HPDE6-E6E7 (cell line): ENCODE measurements around the gene COL21A1.
"Not testable (repeated sequence)": the region's sequence is repeated elsewhere in the genome, so short reads cannot be mapped to it uniquely, and the experiment has no call there.

Experiments used
- DNase-seq: peaks from one replicate; pipeline ENCODE4 v3.0.0; 2011; ENCODE audit warnings: missing footprints; ENCODE audit errors: extremely low spot score

Gene COL21A1

DNA sequence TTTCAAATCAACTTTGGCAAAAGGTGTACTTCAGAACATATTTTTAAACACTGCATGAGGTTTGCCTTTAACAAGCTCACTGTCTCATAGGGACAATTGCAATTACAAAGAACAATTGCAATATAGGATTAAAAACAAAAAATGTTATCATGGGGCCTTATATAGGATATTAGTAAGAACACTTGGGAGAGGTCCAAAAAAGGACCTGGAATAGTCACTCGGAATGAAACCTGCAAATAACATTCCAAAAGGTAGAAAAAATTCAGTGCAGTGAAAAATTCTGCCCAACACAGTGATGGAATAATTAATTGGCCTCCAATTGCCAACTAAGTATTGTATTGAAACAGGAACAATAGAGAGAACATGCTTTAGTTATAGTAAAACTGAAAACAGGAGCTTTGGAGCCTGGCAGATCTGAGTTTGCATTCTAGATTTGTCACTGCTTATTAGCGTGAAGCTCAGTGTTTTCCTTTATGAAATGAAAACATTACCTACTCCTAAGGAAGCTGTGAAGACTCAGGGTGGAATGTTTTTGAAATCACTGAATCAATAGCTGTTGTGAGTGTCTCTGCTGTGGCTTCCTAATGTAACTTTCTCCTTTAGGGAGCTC is 199.3 kb downstream of the COL21A1 start:
- DNase-seq = no peak

DNA sequence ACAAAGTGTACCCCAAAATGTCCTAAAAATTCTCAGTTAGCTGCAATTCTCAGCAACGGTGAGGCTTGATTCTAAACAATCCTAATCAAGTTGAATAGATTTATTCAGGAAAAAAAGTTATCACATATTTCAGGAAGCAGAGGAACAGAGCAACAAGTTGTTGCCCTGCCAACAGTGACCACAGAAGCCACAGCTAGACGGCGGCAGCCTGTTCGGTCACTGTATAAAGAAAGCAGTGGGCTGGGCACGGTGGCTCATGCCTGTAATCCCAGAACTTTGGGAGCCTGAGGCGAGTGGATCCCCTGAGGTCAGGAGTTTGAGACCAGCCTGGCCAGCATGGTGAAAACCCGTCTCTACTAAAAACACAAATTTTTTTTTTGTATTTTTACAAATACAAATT is 200.8 kb downstream of the COL21A1 start:
- no peak for DNase-seq

DNA sequence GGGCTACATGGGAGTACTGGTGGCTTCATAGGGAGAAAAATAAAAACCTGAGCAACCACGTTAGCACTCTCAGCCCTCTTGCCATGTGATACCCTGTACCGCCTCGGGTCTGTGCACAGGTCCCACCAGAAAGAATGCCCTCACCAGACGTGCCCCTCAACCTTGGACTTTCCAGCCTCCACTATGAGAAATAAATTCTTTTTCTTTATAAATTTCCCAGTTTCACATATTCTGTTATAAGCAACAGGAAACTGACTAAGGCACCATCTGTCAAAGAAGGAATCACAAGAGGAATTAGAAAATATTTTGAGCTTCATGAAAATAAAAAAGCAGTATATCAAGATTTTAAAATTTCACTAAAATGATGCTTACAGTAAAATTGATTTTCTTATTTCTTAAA is 203.6 kb downstream of the COL21A1 start:
- no peak for DNase-seq

- no peak for DNase-seq
These were observed 204.3 kb downstream of the COL21A1 start for GRCh38 chr6:56043076-56043475.

- DNase-seq = no peak
These were observed 205.8 kb downstream of the COL21A1 start for GRCh38 chr6:56041591-56041990.

- DNase-seq = no peak
These were observed 206.5 kb downstream of the COL21A1 start for GRCh38 chr6:56040889-56041301.

DNA sequence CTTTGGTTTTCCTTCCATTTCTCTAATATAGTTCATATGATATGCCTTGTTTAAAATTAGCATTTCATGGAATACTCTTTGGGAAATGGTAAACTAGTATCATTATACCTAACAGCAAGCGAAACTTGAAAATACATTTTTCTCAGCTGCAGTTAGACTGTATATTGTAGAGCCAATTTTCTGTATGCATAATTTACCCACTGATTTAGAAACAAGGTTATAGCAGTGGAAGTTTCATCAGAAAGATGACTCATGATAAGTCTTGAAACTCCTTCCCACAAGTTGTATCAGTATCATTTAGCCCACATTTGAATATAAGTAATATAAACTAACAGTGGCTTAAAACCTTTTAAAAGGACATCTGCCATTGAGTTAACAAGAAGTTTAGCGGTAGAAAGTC is 207.2 kb downstream of the COL21A1 start:
- no peak for DNase-seq

- DNase-seq = no peak
These were observed 208.6 kb downstream of the COL21A1 start for GRCh38 chr6:56038764-56039163.

DNA sequence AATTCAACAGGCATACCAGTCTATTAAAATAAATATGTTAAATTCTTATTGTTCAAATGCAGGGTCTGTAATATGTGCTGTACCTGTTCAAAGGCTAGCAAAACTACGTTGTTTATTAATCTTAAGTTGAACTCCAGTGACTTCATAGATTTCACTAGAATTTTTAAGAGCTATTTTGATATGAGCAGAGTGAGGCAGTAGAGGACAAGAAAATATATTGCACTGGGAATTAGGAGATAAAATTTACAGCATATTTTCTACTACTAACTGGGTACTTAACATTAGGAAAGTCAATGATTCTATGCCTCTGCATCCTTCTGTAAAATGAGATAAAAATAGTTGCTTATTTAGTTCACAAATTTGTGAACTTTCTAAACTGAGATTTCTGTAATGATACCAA is 209.8 kb downstream of the COL21A1 start:
- no peak for DNase-seq

GRCh38 chr6:56036916-56037600 is 210.3 kb downstream of the COL21A1 start:
- no peak for DNase-seq

DNA sequence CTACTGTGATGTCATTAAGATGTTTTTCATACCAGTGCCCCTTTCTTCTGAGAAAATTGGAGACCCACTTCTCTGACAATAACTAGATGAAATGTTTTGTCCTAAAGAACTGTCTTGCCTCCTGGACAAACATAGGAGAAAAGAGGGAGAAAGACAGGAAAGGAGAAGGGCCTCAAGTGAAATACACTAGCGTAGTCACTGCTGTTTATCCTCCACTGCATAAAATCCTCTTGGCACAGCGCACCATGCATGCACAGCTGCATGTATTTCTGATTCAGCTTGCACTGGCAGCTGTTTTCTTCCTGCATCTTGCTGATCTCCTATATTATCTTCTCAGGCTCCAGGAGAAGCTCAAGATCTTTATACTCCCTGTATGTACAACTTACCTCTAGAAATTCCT is 214.0 kb downstream of the COL21A1 start:
- DNase-seq = no peak

DNA sequence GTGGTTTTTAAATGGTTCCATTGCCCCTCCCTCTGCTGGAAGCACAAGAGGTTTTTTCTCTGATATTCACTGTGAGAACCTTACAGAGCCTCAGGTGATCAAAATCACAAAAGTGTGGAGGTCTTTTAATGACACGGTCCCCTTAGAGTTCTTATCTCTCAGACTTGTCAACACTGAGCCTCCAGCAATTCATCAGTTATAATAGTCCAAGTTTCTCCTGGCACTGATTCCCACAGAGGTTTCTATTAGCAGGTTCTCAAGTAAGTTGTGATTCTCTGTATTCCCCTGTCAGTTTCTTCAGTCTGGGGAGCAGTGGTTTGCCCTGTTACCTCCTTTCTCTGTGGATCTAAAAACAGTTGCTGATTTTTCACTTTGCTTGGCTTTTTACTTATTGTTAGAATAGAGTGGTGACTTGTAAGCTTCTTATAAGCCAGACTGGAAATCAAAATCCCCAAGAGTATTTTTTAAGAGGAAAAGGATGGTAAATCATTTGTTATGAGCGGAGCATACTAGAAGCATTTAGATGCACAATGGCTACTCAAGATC is 214.6 kb downstream of the COL21A1 start:
- no peak for DNase-seq

GRCh38 chr6:56027865-56028264 is 219.5 kb downstream of the COL21A1 start:
- DNase-seq = no peak

- DNase-seq = no peak
These were observed 220.8 kb downstream of the COL21A1 start for GRCh38 chr6:56026455-56027180.

DNA sequence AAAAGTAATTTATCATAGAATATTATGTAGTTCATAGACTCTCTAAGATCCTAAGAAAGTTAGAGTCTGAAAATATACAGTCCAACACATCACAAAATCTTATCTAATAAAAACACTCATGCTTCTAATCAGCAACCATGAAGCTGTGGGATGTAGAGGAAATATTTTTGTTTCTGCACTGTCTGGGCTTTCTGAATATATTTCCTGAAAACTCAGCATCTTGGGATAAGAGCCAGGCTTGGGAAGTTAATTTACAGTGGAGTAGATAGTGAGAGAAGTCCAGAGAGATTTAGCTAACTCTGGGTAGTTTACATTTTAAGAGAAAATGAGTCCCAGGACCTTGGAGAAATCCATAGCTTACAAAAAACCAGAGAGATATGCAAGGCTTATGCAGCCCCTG is 221.6 kb downstream of the COL21A1 start:
- no peak for DNase-seq

DNA sequence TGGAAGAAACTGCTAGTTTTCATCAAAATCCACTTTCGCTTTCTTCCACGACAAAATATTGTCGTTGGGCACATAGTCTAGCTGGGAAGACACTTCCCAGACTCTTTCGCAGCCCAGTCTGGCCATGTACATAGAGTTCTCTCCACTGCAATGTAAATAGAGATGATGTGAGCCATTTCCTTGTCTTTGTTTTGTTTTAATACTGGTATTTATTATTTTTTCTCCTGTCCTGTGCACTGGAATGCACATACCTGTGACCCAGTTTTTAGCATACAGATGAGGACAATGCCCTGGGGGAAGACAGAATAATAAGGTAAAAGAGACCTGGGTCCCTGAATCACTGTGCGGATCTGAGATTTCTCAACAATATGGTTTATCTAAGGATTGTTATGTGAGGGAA is 222.4 kb downstream of the COL21A1 start:
- peak; percentile 33 for DNase-seq

GRCh38 chr6:56023829-56024228 is 223.6 kb downstream of the COL21A1 start:
- DNase-seq = no peak

GRCh38 chr6:56022678-56023077 is 224.7 kb downstream of the COL21A1 start:
- no peak for DNase-seq

GRCh38 chr6:56021943-56022342 is 225.4 kb downstream of the COL21A1 start:
- no peak for DNase-seq

DNA sequence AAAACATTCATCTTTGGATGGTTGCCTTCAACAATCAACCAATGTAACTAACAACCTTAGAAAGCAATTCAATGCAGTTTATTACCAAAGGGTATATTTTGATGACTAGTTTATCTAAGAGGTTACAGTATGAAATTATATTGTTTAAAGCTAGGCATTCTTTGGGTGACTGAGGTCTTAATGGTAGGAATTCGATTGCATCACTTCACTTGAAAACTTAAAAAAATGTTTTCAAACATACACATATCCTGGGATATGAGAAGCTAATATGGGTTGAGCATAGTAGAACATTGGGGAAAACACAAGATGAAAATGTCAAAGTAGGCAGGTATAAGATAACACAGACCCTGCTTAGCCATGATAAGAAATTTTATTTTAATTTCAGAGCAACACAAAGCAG is 227.4 kb downstream of the COL21A1 start:
- no peak for DNase-seq

DNA sequence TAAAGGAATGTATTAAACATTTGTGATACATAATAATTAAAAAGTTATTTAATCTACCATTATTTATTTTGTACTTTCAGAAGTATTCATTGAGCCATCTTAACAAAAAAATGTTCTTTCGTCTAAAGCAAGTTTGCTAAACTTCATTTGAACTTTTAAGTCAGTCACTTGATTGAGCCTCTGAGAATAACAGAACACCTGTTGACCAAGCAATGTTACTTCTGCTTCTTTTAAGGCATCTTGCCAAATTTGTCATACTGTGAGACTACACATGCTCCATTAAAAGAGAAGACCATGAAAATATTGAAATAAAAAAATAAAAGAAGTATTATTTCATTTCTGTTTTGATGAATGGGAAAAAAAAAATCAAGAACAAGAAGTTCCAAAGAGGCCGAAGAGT is 230.2 kb downstream of the COL21A1 start:
- no peak for DNase-seq

- not testable (repeated sequence) for DNase-seq
These were observed 233.3 kb downstream of the COL21A1 start for GRCh38 chr6:56014039-56014438.

- no peak for DNase-seq
These were observed 237.7 kb downstream of the COL21A1 start for GRCh38 chr6:56009636-56010035.
